AG09309 (cell line): Measurements from ENCODE around the gene ZNF804B.

Experiments used
- DNase-seq: peaks from one replicate; pipeline ENCODE4 v3.0.0-alpha.2; 2010; ENCODE audit warnings: low read depth
- H3K4me3 ChIP-seq: 2 replicates; pipeline ENCODE4 v1.5.1; 2011; ENCODE audit warnings: mild to moderate bottlenecking, low read depth, low read length, moderate library complexity; ENCODE audit not compliant: control insufficient read depth
- CTCF ChIP-seq: IDR thresholded peaks from 2 replicates; pipeline ENCODE4 v1.5.1; 2011; ENCODE audit warnings: mild to moderate bottlenecking, low read depth, low read length, inconsistent platforms; ENCODE audit not compliant: insufficient read depth, control insufficient read depth; ENCODE audit errors: missing control alignments

ZNF804B gene

DNA sequence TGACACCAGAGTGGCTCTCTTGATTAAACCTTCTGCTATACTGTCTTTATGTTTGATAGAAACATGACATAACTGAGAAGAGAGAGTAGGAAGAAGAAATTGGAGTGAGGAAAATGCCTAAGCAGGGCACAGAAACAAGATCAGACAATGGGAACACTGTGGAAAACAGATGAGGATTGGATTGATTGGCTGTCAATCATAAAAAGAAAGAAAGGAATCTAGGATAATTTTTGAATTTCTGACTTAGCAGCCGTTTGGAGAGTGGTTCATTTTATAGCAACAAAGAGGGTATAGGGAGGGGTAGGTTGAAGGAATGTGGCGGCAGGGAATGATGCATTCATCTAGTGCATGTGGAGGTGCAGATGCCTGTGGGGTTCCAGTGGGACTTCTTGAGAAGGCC lies 28.3 kb downstream of the ZNF804B start:
- TF ChIP-seq CTCF = no peak
- DNase-seq = no peak
- H3K4me3 ChIP-seq = no peak overlapping the region

GRCh38 chr7:88789480-88790064 lies 30.1 kb downstream of the ZNF804B start:
- TF ChIP-seq CTCF = peak; percentile 36
- DNase-seq = no peak
- H3K4me3 ChIP-seq = no peak overlapping the region

- no peak for DNase-seq
- no peak for TF ChIP-seq CTCF
- no peak overlapping the region for H3K4me3 ChIP-seq
Measured at GRCh38 chr7:88791891-88792290, 32.4 kb downstream of the ZNF804B start.

DNA sequence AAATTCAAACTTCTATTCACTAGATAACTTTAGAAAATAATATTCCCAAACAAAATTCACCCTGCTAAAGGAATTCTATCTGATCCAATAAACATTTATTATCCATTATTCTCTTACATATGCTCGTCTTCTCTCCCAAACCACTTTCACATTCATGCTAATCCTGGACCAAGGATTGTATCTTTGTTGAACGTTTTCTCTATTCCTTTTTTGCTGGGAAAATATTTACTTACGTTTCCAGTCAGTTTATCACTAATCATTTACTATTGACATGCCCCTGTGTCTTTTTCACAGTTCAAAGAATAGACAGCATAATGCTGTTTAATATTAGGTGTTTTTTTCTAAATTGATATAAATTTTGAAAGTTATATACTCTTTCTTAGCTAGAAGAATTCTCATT lies 32.9 kb downstream of the ZNF804B start:
- TF ChIP-seq CTCF = no peak
- H3K4me3 ChIP-seq = no peak overlapping the region
- DNase-seq = no peak

GRCh38 chr7:88795553-88795952 lies 36.1 kb downstream of the ZNF804B start, which contains the start of gene TEX47:
TEX47 (minus strand) TSS chr7:88795737; CDS start chr7:88794942, 795 bp downstream.
- TF ChIP-seq CTCF = no peak
- no peak for DNase-seq
- no peak within 1 kb of the TSS for H3K4me3 ChIP-seq

- no peak overlapping the region for H3K4me3 ChIP-seq
- no peak for TF ChIP-seq CTCF
- DNase-seq = no peak
Measured at GRCh38 chr7:88801046-88801445, 41.5 kb downstream of the ZNF804B start.

- H3K4me3 ChIP-seq = no peak overlapping the region
- no peak for DNase-seq
- no peak for TF ChIP-seq CTCF
Measured at GRCh38 chr7:88806280-88807037, 47.0 kb downstream of the ZNF804B start.
